ENCODE results near the gene TEKTIP1. TPM values are rescaled to one million over a fixed set of nuclear protein-coding genes. Genes with fewer than 3 reads are reported as not detected.
"Not testable (repeated sequence)": the region's sequence is repeated elsewhere in the genome, so short reads cannot be mapped to it uniquely, and the experiment has no call there.

TEKTIP1 gene
- total and polyA plus RNA-seq, 12 donors = 0.09 to 1.3 (median 0.79) TPM; not detected in 1

DNA sequence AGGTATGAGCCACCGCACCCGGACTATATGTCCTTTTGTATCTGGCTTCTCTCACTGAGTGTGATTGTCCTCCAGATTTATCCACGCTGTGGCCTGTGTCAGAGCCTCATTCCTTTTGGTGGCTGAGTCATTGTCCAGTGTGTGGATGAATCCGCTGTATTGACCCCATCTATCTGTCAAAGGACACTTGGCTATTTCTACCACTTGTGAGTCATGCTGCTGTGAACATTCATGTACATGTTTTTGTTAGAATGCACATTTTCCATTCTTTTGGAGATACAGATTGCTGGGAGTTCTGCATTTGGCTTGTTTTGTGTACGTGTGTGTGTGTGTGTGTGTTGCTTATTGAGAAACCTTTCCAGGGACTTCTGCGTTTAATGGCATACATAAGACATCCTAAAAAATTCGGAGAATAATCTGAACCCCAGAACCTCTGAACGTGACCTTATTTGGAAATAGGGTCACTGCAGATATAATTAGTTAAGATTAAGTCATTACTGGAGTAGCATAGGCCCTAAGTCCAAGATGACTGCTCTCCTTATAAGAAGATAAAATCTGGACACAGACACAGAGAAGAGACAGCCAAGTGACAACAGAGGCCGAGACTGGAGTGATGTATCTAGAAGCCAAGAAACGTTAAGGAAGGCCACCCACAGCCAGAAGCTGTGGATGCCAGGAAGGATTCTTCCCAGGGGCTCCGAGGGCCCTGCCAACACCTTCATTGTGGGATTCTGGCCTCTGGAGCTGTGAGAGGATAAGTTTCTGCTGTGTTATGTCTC, 41.4 kb downstream of the TEKTIP1 start:
- 56 to 59% methylated on average over 11 of the region's 11 CpGs for WGBS, 2 donors
- TF ChIP-seq, protein P1, sequence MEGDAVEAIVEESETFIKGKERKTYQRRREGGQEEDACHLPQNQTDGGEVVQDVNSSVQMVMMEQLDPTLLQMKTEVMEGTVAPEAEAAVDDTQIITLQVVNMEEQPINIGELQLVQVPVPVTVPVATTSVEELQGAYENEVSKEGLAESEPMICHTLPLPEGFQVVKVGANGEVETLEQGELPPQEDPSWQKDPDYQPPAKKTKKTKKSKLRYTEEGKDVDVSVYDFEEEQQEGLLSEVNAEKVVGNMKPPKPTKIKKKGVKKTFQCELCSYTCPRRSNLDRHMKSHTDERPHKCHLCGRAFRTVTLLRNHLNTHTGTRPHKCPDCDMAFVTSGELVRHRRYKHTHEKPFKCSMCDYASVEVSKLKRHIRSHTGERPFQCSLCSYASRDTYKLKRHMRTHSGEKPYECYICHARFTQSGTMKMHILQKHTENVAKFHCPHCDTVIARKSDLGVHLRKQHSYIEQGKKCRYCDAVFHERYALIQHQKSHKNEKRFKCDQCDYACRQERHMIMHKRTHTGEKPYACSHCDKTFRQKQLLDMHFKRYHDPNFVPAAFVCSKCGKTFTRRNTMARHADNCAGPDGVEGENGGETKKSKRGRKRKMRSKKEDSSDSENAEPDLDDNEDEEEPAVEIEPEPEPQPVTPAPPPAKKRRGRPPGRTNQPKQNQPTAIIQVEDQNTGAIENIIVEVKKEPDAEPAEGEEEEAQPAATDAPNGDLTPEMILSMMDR (IDR thresholded peaks at IDR 0.05) = no peak
- Histone ChIP-seq H3K27ac (peak overlapping the region in 2 of 10 donors; percentile 2 to 6), H3K4me3 (no peak overlapping the region), H3K4me1 (peaks cover 4 to 21% (median 11%) of the 10 kb centered on the region in 9 donors), H3K27me3 (peaks cover 4 to 17% (median 13%) of the 10 kb centered on the region in 7 donors), H3K36me3 (peaks cover 0 to 6% (median 0%) of the 10 kb centered on the region in 9 donors), H3K9me3 (no peaks in the 10 kb centered on the region)
- ATAC-seq (peak in 1 of 8 donors; percentile 34), DNase-seq (no peak)
- intact Hi-C loops (cut with DNase I) = loop anchor here in 1 of 10 donors (5.0 kb wide), 1 partner anchor 37 kb away; no protein-coding TSS in a partner anchor

DNA sequence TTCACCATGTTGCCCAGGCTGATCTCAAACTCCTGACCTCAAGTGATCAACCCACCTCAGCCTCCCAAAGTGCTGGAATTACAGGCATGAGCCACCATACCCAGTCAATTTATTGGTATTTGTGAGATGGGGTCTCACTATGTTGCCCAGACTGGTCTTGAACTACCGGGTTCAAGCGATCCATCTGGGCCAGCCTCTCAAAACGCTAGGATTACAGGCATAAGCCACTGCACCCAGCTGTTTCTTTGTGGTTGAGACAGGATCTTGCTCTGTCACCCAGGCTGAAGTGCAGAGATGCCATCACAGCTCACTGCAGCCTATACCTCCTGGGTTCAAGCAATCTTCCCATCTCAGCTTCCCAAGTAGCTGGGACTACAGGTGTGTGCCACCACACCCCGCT, 42.8 kb downstream of the TEKTIP1 start:
- 86 to 87% methylated on average over 4 of the region's 4 CpGs for WGBS, 2 donors
- intact Hi-C loops (cut with DNase I) = loop anchor here in 1 of 10 donors (5.0 kb wide), 1 partner anchor 36 kb away; no protein-coding TSS in a partner anchor
- H3K4me3 ChIP-seq, H3K9me3 ChIP-seq, ATAC-seq, H3K27ac ChIP-seq, DNase-seq, H3K36me3 ChIP-seq: not testable (repeated sequence)
- Histone ChIP-seq H3K27me3 (peaks cover 11 to 32% (median 21%) of the 10 kb centered on the region in 7 donors), H3K4me1 (peaks cover under 1 to 16% (median 8%) of the 10 kb centered on the region in 9 donors)

DNA sequence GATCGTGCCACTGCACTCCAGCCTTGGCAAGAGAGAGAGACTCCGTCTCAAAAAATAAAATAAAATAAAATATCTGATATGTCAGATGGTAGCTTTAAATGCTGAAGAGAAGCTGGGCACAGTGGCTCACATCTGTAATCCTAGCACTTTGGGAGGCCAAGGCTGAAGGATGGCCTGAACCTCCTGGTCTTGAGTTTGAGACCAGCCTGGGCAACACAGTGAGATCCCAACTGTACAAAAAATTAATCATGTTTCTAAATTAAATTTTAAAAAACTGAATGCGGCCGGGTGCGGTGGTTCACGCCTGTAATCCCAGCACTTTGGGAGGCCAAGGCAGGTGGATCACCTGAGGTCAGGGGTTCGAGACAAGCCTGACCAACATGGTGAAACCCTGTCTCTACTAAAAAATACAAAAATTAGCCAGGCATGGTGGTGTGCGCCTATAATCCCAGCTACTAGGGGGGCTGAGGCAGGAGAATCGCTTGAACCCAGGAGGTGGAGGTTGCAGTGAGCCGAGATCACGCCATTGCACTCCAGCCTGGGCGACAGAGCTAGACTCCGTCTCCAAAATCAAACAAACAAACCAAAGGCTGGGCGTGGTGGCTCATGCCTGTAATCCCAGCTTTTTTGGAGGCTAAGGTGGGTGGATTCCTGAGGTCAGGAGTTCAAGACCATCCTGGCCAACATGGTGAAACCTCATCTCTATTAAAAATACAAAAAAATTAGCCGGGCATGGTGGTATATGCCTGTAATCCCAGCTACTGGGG, 45.2 kb downstream of the TEKTIP1 start:
- Histone ChIP-seq H3K27me3 (peaks cover 11 to 33% (median 21%) of the 10 kb centered on the region in 7 donors), H3K4me1 (peaks cover 0 to 20% (median 11%) of the 10 kb centered on the region in 9 donors)
- intact Hi-C loops (cut with DNase I) = loop anchor here in 1 of 10 donors (5.0 kb wide), 1 partner anchor 33 kb away; no protein-coding TSS in a partner anchor
- DNase-seq, H3K27ac ChIP-seq, H3K4me3 ChIP-seq, H3K9me3 ChIP-seq, H3K36me3 ChIP-seq, ATAC-seq: not testable (repeated sequence)
- WGBS, 2 donors = 90 to 91% methylated on average over 15 of the region's 15 CpGs

DNA sequence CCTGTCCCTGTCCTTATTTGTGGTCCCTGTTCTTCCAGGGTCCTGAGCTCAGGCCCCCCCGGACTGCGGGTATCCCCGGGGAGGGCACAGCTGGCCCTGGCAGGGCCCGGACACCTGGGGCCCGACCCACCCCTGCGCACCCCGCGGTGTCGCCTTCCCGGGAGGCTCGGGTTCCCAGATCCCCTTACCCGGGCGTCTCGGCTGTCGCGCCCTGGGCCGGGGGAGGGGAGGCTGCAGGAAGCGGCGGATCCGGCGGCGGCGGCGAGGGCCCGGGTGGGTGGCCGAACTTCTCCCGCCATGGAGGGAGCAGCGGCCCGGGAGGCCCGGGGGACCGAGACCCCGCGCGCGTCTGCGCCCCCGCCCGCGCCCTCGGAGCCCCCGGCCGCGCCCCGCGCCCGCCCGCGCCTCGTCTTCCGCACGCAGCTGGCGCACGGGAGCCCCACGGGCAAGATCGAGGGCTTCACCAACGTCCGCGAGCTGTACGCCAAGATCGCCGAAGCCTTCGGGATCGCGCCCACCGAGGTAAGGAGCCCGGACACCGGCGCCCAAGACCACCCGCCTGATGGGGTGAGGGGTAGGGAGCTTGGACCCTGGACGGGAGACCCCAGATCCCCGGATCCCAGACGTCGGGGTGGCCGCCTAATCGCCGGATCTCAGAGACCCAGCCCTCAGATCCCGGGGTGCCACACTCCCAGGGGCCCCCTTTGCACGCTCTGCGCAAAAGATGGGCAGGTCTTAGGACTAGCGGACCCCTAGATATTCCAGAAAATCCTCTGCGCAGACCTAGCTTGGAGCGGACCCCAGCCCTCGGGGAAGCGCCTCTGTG, 46.5 kb downstream of the TEKTIP1 start, which contains the start of gene GIPC3:
Gene GIPC3, plus strand, starts transcription at position 178 of the 826 bp plus-strand sequence. Its CDS starts 120 bp downstream, at position 298.
- peaks cover 0 to 5% (median 0%) of the 10 kb centered on the region in 9 donors for H3K36me3 ChIP-seq
- 4 to 5% methylated on average over 73 to 81 of the region's 84 CpGs for WGBS, 2 donors
- H3K4me1 ChIP-seq = peaks cover 0 to 20% (median 11%) of the 10 kb centered on the region in 9 donors
- peaks cover 11 to 33% (median 21%) of the 10 kb centered on the region in 7 donors for H3K27me3 ChIP-seq
- TF ChIP-seq, protein P1 (IDR thresholded peaks at IDR 0.05) = no peak
- peak within 1 kb of the TSS; percentile 12 to 62 (median 54) for H3K4me3 ChIP-seq
- H3K9me3 ChIP-seq = no peaks in the 10 kb centered on the region
- peak in 2 of 8 donors; percentile 11 to 20 for ATAC-seq
- no peak for DNase-seq
- intact Hi-C loops (cut with DNase I) = loop anchor here in 6 of 10 donors (1.0 to 2.0 kb wide), 2 partner anchors 33 kb away; no protein-coding TSS in a partner anchor
- peak within 1 kb of the TSS in 8 of 10 donors; percentile 11 to 75 (median 26) for H3K27ac ChIP-seq
